ENCODE measurements around the gene MMP24OS.

DNA sequence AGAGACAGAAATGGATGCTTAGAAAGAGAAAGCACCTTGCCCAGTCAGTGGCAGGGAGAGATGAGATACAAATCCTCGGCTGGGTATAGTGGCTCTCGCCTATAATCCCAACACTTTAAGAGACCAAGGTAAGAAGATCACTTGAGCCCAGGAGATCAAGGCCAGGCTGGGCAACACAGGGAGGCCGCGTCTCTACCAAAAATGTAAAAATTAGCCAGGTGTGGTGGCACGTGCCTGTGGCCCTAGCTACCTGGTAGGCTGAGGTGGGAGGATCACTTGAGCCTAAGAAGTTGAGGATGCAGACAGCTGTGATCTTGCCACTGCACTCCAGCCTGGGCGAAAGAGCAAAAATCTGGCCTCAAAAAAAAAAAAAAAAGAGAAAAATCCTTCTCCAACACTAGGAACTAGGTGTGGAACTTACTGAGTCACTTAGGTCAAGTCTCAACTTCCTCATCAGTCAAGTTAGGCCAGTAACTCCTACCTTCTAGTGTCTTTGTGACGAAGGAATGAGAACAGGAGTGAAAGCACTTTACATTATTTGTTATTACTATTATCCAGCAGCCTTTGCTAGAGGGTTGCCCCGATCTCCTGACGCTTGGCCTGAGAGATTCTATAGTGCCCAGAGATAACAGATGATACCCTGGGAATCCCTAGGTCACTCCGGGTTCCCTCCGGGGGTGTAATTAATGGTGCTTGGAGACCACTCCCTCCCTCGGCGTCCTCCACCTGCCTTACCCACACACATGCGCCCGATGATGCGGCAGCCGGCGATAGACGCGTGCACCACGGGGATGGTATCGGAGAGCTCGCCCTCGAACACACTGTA, 5.7 kb upstream of the MMP24OS start:
- TF ChIP-seq, protein P1, sequence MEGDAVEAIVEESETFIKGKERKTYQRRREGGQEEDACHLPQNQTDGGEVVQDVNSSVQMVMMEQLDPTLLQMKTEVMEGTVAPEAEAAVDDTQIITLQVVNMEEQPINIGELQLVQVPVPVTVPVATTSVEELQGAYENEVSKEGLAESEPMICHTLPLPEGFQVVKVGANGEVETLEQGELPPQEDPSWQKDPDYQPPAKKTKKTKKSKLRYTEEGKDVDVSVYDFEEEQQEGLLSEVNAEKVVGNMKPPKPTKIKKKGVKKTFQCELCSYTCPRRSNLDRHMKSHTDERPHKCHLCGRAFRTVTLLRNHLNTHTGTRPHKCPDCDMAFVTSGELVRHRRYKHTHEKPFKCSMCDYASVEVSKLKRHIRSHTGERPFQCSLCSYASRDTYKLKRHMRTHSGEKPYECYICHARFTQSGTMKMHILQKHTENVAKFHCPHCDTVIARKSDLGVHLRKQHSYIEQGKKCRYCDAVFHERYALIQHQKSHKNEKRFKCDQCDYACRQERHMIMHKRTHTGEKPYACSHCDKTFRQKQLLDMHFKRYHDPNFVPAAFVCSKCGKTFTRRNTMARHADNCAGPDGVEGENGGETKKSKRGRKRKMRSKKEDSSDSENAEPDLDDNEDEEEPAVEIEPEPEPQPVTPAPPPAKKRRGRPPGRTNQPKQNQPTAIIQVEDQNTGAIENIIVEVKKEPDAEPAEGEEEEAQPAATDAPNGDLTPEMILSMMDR (conservative IDR thresholded peaks at IDR 0.05), result no peak
- no peak for TF ChIP-seq ZFX (IDR thresholded peaks at IDR 0.05)

All from C4-2B (cell line).